Liver (tissue), 9 donors: Measurements from ENCODE around the gene TOMM5. TPM values are rescaled to one million over a fixed set of nuclear protein-coding genes. Genes with fewer than 3 reads are reported as not detected.

Source experiments
- DNase-seq: peaks from one replicate; pipeline ENCODE4 v3.0.0-alpha.2; 2017; ENCODE audit warnings: low spot score
- H3K27ac ChIP-seq, 2 donors: one replicate each; pipeline ENCODE4 v1.7.0; 2013; ENCODE audit warnings: inconsistent platforms in 2 of 2, low read length in 2 of 2, control low read depth in 1 of 2, low read depth in 1 of 2, mild to moderate bottlenecking in 1 of 2
- H3K27me3 ChIP-seq, 4 donors: one replicate each; pipeline versions ENCODE4 v1.6.1 to v1.7.0; 2013; ENCODE audit warnings: low read length in 3 of 4, inconsistent platforms in 1 of 4, mild to moderate bottlenecking in 1 of 4, moderate library complexity in 1 of 4; ENCODE audit not compliant: control insufficient read depth in 4 of 4, insufficient read depth in 4 of 4
- H3K36me3 ChIP-seq, 4 donors: one replicate each; pipeline versions ENCODE4 v1.6.1 to v1.7.0; 2013; ENCODE audit warnings: low read length in 3 of 4, mild to moderate bottlenecking in 3 of 4, low read depth in 1 of 4, moderate library complexity in 1 of 4; ENCODE audit not compliant: control insufficient read depth in 4 of 4, insufficient read depth in 3 of 4
- H3K4me1 ChIP-seq, 4 donors: one replicate each; pipeline versions ENCODE4 v1.6.1 to v1.7.0; 2013; ENCODE audit warnings: low read length in 3 of 4, mild to moderate bottlenecking in 3 of 4, moderate library complexity in 1 of 4; ENCODE audit not compliant: control insufficient read depth in 4 of 4, insufficient read depth in 4 of 4
- H3K4me3 ChIP-seq, 3 donors: one replicate each; pipeline versions ENCODE4 v1.6.1 to v1.7.0; 2013; ENCODE audit warnings: low read length in 3 of 3, control low read depth in 1 of 3, low read depth in 1 of 3, mild to moderate bottlenecking in 1 of 3
- H3K9ac ChIP-seq, 2 donors: one replicate each; pipeline ENCODE4 v1.7.0; 2013; ENCODE audit warnings: low read length in 2 of 2, mild to moderate bottlenecking in 2 of 2, moderate library complexity in 2 of 2, control low read depth in 1 of 2, low read depth in 1 of 2
- H3K9me3 ChIP-seq, 4 donors: one replicate each; pipeline versions ENCODE4 v1.6.1 to v1.7.0; 2013; ENCODE audit warnings: low read length in 3 of 4; ENCODE audit not compliant: control insufficient read depth in 4 of 4
- ATF3 ChIP-seq: IDR thresholded peaks from 2 replicates; pipeline ENCODE4 v1.6.1; 2016; ENCODE audit warnings: antibody characterized with exemption
- EGR1 ChIP-seq, 2 donors: IDR thresholded peaks; 2 replicates each; pipeline ENCODE4 v1.6.1; 2016 to 2018; ENCODE audit warnings: antibody characterized with exemption in 2 of 2, low read depth in 2 of 2
- FOXA1 ChIP-seq: IDR thresholded peaks from 2 replicates; pipeline ENCODE4 v1.6.1; 2016; ENCODE audit warnings: antibody characterized with exemption
- GABPA ChIP-seq, 2 donors: IDR thresholded peaks in 1 of 2; conservative IDR thresholded peaks in 1 of 2; 2 replicates each; pipeline ENCODE4 v1.6.1; 2016; ENCODE audit warnings: antibody characterized with exemption in 2 of 2, mild to moderate bottlenecking in 1 of 2, moderate library complexity in 1 of 2
- HNF4A ChIP-seq, 2 donors: conservative IDR thresholded peaks; 2 replicates each; pipeline ENCODE4 v1.6.1; 2016; ENCODE audit warnings: antibody characterized with exemption in 2 of 2, mild to moderate bottlenecking in 2 of 2
- JUND ChIP-seq, 2 donors: IDR thresholded peaks; 2 replicates each; pipeline ENCODE4 v1.6.1; 2016; ENCODE audit warnings: antibody characterized with exemption in 2 of 2
- NR2F2 ChIP-seq: IDR thresholded peaks from 2 replicates; pipeline ENCODE4 v1.6.1; 2016; ENCODE audit warnings: antibody characterized with exemption
- WGBS: extraction: QIAGEN DNeasy Blood & Tissue Kit; methylation state at CpG from one replicate; pipeline ENCODE4 v1.1.7; 2013; 5-methylcytosine and 5-hydroxymethylcytosine counted together
- polyA plus RNA-seq, 2 donors: library from polyadenylated mRNA; stranded (reverse) in 1 of 2; unstranded in 1 of 2; fragments of 200-250 nt in 1 of 2; fragments of >200 nt in 1 of 2; fragmentation: Nextera tagmentation in 1 of 2; extraction: Ambion mirVana in 1 of 2; gene quantifications; one replicate each; pipeline versions ENCODE4 v1.2.1 to v1.2.3, GENCODE V29; 2013 to 2015
- total RNA-seq, 2 donors: library from RNA; depleted of rRNA; stranded (reverse); fragments of >200 nt; gene quantifications; one replicate each; pipeline ENCODE4 v1.2.3, GENCODE V29; 2014
- TF ChIP-seq, protein P1 (sequence below): IDR thresholded peaks from 2 replicates; pipeline ENCODE4 v1.6.1; 2016; ENCODE audit warnings: antibody characterized with exemption
- TF ChIP-seq, protein P2 (sequence below): IDR thresholded peaks from 2 replicates; pipeline ENCODE4 v1.6.1; 2016; ENCODE audit warnings: antibody characterized with exemption
- TF ChIP-seq, protein P3 (sequence below): fragments of 150-350 bp; IDR thresholded peaks from 2 replicates; pipeline ENCODE4 v1.5.1; 2017; ENCODE audit warnings: improper control_type of control experiment, low read depth, low read length; ENCODE audit not compliant: missing input control
- TF ChIP-seq, protein P4 (sequence below): IDR thresholded peaks from 2 replicates; pipeline ENCODE4 v1.6.1; 2016; ENCODE audit warnings: antibody characterized with exemption, mild to moderate bottlenecking
- donor health status: healthy.
- donor health status: healthy.
- donor health status: healthy.
- donor health status: healthy.
- donor health status: healthy.

TOMM5 gene
- total and polyA plus RNA-seq, 4 donors = 43.0 to 107 (median 71.9) TPM

DNA sequence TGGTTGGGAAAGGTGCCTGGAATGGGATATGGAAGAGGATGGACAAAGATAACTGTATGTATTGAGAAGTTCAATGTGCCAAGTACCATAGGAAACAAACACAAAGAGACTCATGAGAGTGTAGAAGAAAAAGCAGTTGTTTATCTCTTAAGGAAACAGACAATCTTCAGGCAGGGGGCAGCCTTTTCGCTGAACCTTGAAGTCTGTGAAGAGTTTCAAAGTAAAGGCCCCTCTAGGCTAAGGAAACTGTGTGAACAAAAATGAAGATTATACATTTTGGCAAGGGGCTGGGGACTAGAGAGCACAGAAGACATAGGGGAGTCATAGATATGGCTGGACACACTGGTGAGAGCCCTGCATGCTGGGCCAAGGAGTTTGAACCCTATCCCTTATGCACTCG, 30.9 kb upstream of the TOMM5 start:
- H3K4me1 ChIP-seq = no peaks in the 10 kb centered on the region
- H3K36me3 ChIP-seq = no peaks in the 10 kb centered on the region
- WGBS = 81% methylated on average over 2 of the region's 2 CpGs
- DNase-seq = no peak
- no peak overlapping the region for H3K4me3 ChIP-seq
- no peak overlapping the region for H3K9ac ChIP-seq
- no peaks in the 10 kb centered on the region for H3K27me3 ChIP-seq
- no peak overlapping the region for H3K27ac ChIP-seq
- H3K9me3 ChIP-seq = no peaks in the 10 kb centered on the region
- TF ChIP-seq NR2F2 = no peak
- TF ChIP-seq JUND (IDR thresholded peaks at IDR 0.05) = no peak
- no peak for TF ChIP-seq ATF3
- TF ChIP-seq, protein P1, sequence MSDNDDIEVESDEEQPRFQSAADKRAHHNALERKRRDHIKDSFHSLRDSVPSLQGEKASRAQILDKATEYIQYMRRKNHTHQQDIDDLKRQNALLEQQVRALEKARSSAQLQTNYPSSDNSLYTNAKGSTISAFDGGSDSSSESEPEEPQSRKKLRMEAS = no peak
- no peak for TF ChIP-seq FOXA1
- TF ChIP-seq, protein P2, sequence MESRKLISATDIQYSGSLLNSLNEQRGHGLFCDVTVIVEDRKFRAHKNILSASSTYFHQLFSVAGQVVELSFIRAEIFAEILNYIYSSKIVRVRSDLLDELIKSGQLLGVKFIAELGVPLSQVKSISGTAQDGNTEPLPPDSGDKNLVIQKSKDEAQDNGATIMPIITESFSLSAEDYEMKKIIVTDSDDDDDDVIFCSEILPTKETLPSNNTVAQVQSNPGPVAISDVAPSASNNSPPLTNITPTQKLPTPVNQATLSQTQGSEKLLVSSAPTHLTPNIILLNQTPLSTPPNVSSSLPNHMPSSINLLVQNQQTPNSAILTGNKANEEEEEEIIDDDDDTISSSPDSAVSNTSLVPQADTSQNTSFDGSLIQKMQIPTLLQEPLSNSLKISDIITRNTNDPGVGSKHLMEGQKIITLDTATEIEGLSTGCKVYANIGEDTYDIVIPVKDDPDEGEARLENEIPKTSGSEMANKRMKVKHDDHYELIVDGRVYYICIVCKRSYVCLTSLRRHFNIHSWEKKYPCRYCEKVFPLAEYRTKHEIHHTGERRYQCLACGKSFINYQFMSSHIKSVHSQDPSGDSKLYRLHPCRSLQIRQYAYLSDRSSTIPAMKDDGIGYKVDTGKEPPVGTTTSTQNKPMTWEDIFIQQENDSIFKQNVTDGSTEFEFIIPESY = no peak
- TF ChIP-seq, protein P3, sequence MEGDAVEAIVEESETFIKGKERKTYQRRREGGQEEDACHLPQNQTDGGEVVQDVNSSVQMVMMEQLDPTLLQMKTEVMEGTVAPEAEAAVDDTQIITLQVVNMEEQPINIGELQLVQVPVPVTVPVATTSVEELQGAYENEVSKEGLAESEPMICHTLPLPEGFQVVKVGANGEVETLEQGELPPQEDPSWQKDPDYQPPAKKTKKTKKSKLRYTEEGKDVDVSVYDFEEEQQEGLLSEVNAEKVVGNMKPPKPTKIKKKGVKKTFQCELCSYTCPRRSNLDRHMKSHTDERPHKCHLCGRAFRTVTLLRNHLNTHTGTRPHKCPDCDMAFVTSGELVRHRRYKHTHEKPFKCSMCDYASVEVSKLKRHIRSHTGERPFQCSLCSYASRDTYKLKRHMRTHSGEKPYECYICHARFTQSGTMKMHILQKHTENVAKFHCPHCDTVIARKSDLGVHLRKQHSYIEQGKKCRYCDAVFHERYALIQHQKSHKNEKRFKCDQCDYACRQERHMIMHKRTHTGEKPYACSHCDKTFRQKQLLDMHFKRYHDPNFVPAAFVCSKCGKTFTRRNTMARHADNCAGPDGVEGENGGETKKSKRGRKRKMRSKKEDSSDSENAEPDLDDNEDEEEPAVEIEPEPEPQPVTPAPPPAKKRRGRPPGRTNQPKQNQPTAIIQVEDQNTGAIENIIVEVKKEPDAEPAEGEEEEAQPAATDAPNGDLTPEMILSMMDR = no peak
- TF ChIP-seq GABPA (IDR thresholded peaks at IDR 0.05 in 1 of 2, conservative IDR thresholded peaks at IDR 0.05 in 1 of 2) = no peak
- TF ChIP-seq HNF4A (conservative IDR thresholded peaks at IDR 0.05) = no peak
- no peak for TF ChIP-seq EGR1 (IDR thresholded peaks at IDR 0.05; ENCODE audit: low read depth in 2 of 2)
- TF ChIP-seq, protein P4, sequence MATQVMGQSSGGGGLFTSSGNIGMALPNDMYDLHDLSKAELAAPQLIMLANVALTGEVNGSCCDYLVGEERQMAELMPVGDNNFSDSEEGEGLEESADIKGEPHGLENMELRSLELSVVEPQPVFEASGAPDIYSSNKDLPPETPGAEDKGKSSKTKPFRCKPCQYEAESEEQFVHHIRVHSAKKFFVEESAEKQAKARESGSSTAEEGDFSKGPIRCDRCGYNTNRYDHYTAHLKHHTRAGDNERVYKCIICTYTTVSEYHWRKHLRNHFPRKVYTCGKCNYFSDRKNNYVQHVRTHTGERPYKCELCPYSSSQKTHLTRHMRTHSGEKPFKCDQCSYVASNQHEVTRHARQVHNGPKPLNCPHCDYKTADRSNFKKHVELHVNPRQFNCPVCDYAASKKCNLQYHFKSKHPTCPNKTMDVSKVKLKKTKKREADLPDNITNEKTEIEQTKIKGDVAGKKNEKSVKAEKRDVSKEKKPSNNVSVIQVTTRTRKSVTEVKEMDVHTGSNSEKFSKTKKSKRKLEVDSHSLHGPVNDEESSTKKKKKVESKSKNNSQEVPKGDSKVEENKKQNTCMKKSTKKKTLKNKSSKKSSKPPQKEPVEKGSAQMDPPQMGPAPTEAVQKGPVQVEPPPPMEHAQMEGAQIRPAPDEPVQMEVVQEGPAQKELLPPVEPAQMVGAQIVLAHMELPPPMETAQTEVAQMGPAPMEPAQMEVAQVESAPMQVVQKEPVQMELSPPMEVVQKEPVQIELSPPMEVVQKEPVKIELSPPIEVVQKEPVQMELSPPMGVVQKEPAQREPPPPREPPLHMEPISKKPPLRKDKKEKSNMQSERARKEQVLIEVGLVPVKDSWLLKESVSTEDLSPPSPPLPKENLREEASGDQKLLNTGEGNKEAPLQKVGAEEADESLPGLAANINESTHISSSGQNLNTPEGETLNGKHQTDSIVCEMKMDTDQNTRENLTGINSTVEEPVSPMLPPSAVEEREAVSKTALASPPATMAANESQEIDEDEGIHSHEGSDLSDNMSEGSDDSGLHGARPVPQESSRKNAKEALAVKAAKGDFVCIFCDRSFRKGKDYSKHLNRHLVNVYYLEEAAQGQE = no peak

- Histone ChIP-seq H3K4me3 (no peak overlapping the region), H3K36me3 (no peaks in the 10 kb centered on the region), H3K9ac (no peak overlapping the region), H3K27ac (no peak overlapping the region), H3K4me1 (no peaks in the 10 kb centered on the region), H3K27me3 (no peaks in the 10 kb centered on the region), H3K9me3 (no peaks in the 10 kb centered on the region)
- DNase-seq = no peak
- WGBS = 88% methylated on average over 4 of the region's 4 CpGs
- TF ChIP-seq, protein P2 = no peak
- TF ChIP-seq, protein P4 = no peak
Measured at GRCh38 chr9:37622462-37622861, 30.1 kb upstream of the TOMM5 start.
